ENCODE measurements around the gene OPN1LW.

- TF ChIP-seq EZH2 (IDR thresholded peaks at IDR 0.05; ENCODE audit: low read length, unreplicated experiment) (no peak), CTCF (conservative IDR thresholded peaks at IDR 0.05; ENCODE audit: low read depth, low read length) (no peak)
Measured at GRCh38 chrX:154135458-154136229, 8.4 kb upstream of the OPN1LW start.

All from PC-3 (cell line).